ENCODE measurements around the gene ZNF335. TPM values are rescaled to one million over a fixed set of nuclear protein-coding genes. Genes with fewer than 3 reads are reported as not detected.

ZNF335 gene
- total RNA-seq, result 10.7 and 13.3 TPM in 2 replicates

DNA sequence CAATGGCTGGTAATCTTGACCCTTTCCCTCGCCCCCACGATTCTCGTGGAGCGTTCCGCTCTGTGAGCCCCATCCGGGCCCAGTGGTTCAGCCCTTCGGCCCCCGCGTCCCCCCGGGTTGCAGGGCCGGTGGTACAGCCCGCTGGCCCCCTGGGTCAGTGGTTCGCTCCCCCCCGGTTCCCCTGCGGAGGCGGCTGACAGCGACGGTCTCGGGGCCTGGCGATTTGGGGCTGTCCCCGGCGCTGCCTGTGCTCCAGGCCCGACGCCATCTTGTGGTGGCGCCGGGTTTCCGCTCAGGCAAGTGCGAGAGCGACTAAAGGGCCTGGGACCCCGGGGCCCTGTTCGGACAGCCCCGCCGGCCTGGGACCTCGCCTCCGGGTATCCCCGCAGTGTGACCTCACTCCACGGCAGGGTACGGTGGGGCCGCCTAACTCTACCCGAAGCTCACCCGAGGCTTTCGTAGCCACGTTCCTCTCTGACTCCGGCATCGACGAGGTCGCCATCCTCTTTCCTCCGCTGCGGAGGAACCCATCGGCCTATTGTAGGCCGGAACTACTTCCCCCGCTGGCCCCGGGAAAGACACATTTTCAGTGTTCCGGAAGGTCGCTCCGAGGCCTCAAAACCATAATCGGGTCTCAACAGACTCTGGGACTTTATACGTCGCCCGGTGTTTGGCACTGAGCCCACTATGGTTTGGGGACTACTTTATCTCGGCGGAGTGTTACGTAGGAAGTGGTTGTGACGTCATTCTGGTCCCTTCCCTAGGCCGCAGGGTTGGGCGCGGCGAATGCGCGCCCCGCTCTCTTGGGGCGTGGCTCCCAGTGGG is at the start of gene ZNF335:
TSS of gene ZNF335 (minus strand) at position 529 of the 825 bp plus-strand sequence. CDS start 793 bp downstream, outside the sequence.

DNA sequence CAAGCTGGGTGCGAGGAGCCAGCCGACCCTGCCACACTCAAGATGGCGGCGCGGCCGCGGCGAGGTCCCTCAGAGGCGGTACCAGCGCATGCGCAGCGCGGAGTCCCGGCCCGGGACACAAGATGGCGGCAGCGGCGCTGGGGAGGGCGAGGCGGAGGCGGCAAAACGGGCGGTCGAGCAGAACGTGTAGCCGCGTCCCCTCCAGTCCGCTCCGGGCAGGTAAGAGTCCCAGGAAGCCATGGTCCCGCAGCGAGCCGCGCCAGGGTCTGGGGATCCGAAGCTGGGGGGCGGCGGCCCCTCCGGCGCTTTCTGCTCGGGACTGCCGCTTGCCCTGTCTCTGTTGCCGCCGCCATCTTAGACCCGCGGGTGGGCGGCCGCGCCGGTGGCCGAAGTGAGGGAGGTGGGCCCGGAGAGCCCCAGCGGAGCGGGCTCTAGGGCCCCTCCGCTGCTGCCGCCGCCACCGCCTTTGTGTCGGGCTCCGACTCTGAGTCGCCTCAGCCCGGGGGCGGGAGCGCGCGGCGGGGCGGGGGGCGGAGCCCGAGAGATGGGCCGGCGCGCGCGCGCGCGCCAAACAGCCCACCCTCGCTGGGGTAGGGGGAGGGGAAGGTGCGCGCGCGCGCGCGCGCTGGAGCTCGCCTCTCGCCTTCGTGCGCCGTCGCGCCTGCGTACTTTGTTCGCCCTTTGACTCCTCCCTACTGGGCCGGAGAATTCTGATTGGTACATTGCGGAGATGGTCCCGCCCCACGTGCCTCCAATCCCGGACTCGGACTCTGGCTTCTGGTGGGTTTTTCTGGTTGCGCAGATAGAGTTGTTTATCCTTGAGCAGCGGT is 37.2 kb downstream of the ZNF335 start, which contains the start of gene PCIF1:
TSS of gene PCIF1 (plus strand) at position 98 of the 830 bp plus-strand sequence. CDS start 4,317 bp downstream, outside the sequence.

GRCh38 chr20:45911486-45912343 is 60.3 kb downstream of the ZNF335 start, which contains the start of gene PLTP:
Gene PLTP (minus strand): TSS chr20:45912155. CDS start chr20:45911452, 703 bp downstream.

Other genes with a start within 250 kb of the ZNF335 start
- not detected in 2 replicates for gene SPINT4, start 249.9 kb downstream of the ZNF335 start, total RNA-seq
- 0.26 TPM in 1 of 2 replicates, not detected in the other for gene WFDC3, start 180.3 kb downstream of the ZNF335 start, total RNA-seq
- gene DNTTIP1, start 180.2 kb downstream of the ZNF335 start, total RNA-seq, result 12.0 and 14.6 TPM in 2 replicates
- 11.4 and 22.2 TPM in 2 replicates for gene UBE2C, start 159.6 kb downstream of the ZNF335 start, total RNA-seq
- gene TNNC2, start 144.9 kb downstream of the ZNF335 start, total RNA-seq, result 1.4 and 1.5 TPM in 2 replicates
- gene SNX21, start 138.4 kb downstream of the ZNF335 start, total RNA-seq, result 55.2 and 65.2 TPM in 2 replicates
- gene ACOT8, start 114.8 kb downstream of the ZNF335 start, total RNA-seq, result 29.2 and 32.9 TPM in 2 replicates
- 5.2 and 5.5 TPM in 2 replicates for gene ZSWIM3, start 114.6 kb downstream of the ZNF335 start, total RNA-seq
- 3.0 TPM in 2 replicates for gene ZSWIM1, start 91.0 kb downstream of the ZNF335 start, total RNA-seq
- 1.4 and 1.5 TPM in 2 replicates for gene SPATA25, start 84.6 kb downstream of the ZNF335 start, total RNA-seq
- gene NEURL2, start 81.0 kb downstream of the ZNF335 start, total RNA-seq, result 5.2 and 5.3 TPM in 2 replicates
- 103 and 140 TPM in 2 replicates for gene CTSA, start 80.9 kb downstream of the ZNF335 start, total RNA-seq
- 32.0 and 41.9 TPM in 2 replicates for gene PLTP, start 60.0 kb downstream of the ZNF335 start, total RNA-seq
- 7.0 and 7.5 TPM in 2 replicates for gene PCIF1, start 37.5 kb downstream of the ZNF335 start, total RNA-seq
- not detected in 2 replicates for gene MMP9, start 36.7 kb upstream of the ZNF335 start, total RNA-seq
- gene SLC12A5, start 57.0 kb upstream of the ZNF335 start, total RNA-seq, result 0.06 TPM in 1 of 2 replicates, not detected in the other
- 7.8 and 9.3 TPM in 2 replicates for gene NCOA5, start 117.8 kb upstream of the ZNF335 start, total RNA-seq
- 7.3 and 7.8 TPM in 2 replicates for gene CD40, start 146.1 kb upstream of the ZNF335 start, total RNA-seq